BLaER1 (cell line): ENCODE data around the gene ZNF750.
A peak's percentile ranks its signal among the peaks of the same experiment; 100 is the strongest.

Experiments used
- H3K27ac ChIP-seq: shearing (Covaris generic); formaldehyde crosslinking; 2 replicates; pipeline ENCODE4 v1.8.1; 2022
- H3K27me3 ChIP-seq: shearing (Covaris generic); formaldehyde crosslinking; 2 replicates; pipeline ENCODE4 v1.8.1; 2022
- H3K36me3 ChIP-seq: shearing (Covaris generic); formaldehyde crosslinking; 2 replicates; pipeline ENCODE4 v1.8.1; 2022
- H3K4me1 ChIP-seq: shearing (Covaris generic); formaldehyde crosslinking; 2 replicates; pipeline ENCODE4 v1.8.1; 2022
- H3K4me2 ChIP-seq: shearing (Covaris generic); formaldehyde crosslinking; 2 replicates; pipeline ENCODE4 v1.8.1; 2022
- H3K4me3 ChIP-seq: shearing (Covaris generic); formaldehyde crosslinking; 2 replicates; pipeline ENCODE4 v1.8.1; 2022
- H3K9ac ChIP-seq: shearing (Covaris generic); formaldehyde crosslinking; 2 replicates; pipeline ENCODE4 v1.8.1; 2022
- H3K9me3 ChIP-seq: shearing (Covaris generic); formaldehyde crosslinking; 2 replicates; pipeline ENCODE4 v1.8.1; 2022
- H4K20me1 ChIP-seq: shearing (Covaris generic); formaldehyde crosslinking; 2 replicates; pipeline ENCODE4 v1.8.1; 2022
- Cebpa-rat ChIP-seq: shearing (Covaris generic); IDR thresholded peaks from 2 replicates; pipeline ENCODE4 v1.8.1; 2022

Gene ZNF750

GRCh38 chr17:82881900-82882714 is 42.3 kb upstream of the ZNF750 start:
- Histone ChIP-seq H3K27me3 (no peaks in the 10 kb centered on the region), H3K4me1 (peaks cover 99% of the 10 kb centered on the region), H3K27ac (peak overlapping the region; percentile 83), H3K9me3 (no peaks in the 10 kb centered on the region), H4K20me1 (peaks cover 84% of the 10 kb centered on the region), H3K36me3 (peaks cover 12% of the 10 kb centered on the region; the same call in 1 of the 2 replicates), H3K4me3 (peak overlapping the region; percentile 53), H3K4me2 (peak overlapping the region; percentile 100), H3K9ac (peak overlapping the region; percentile 73)
- no peak for TF ChIP-seq Cebpa-rat

- no peak for TF ChIP-seq Cebpa-rat
- Histone ChIP-seq H3K4me3 (no peak overlapping the region), H3K9ac (0 out of 2 replicates have a peak overlapping the region, but pooled peaks have one; percentile 20), H3K27ac (peak overlapping the region; percentile 83), H4K20me1 (peaks cover 87% of the 10 kb centered on the region), H3K4me1 (peaks cover 100% of the 10 kb centered on the region), H3K27me3 (no peaks in the 10 kb centered on the region), H3K9me3 (no peaks in the 10 kb centered on the region), H3K36me3 (peaks cover 12% of the 10 kb centered on the region; the same call in 1 of the 2 replicates), H3K4me2 (peak overlapping the region; percentile 100)
Measured at GRCh38 chr17:82881324-82881823, 41.6 kb upstream of the ZNF750 start.

- H3K4me3 ChIP-seq: no peak overlapping the region
- no peak for TF ChIP-seq Cebpa-rat
- H3K4me2 ChIP-seq: peak overlapping the region; percentile 100
- H3K27ac ChIP-seq: peak overlapping the region; percentile 83
- no peaks in the 10 kb centered on the region for H3K9me3 ChIP-seq
- H3K9ac ChIP-seq: 0 out of 2 replicates have a peak overlapping the region, but pooled peaks have one; percentile 20
- no peaks in the 10 kb centered on the region for H3K27me3 ChIP-seq
- H3K36me3 ChIP-seq: peaks cover 12% of the 10 kb centered on the region; the same call in 1 of the 2 replicates
- H3K4me1 ChIP-seq: peaks cover 100% of the 10 kb centered on the region
- H4K20me1 ChIP-seq: peaks cover 93% of the 10 kb centered on the region
Measured at GRCh38 chr17:82880620-82881323, 41.0 kb upstream of the ZNF750 start.

GRCh38 chr17:82879241-82879640 is 39.4 kb upstream of the ZNF750 start:
- Histone ChIP-seq H3K4me2 (peak overlapping the region; percentile 100), H3K4me1 (peaks cover 100% of the 10 kb centered on the region), H3K36me3 (peaks cover 19% of the 10 kb centered on the region), H4K20me1 (peaks cover 97% of the 10 kb centered on the region), H3K9ac (no peak overlapping the region), H3K27ac (no peak overlapping the region), H3K9me3 (no peaks in the 10 kb centered on the region), H3K27me3 (no peaks in the 10 kb centered on the region), H3K4me3 (no peak overlapping the region)
- TF ChIP-seq Cebpa-rat: no peak

- Histone ChIP-seq H3K4me2 (peak overlapping the region; percentile 100), H3K36me3 (peaks cover 19% of the 10 kb centered on the region), H3K9ac (no peak overlapping the region), H3K9me3 (no peaks in the 10 kb centered on the region), H3K4me1 (peaks cover 100% of the 10 kb centered on the region), H3K4me3 (no peak overlapping the region), H4K20me1 (peaks cover 97% of the 10 kb centered on the region), H3K27me3 (no peaks in the 10 kb centered on the region), H3K27ac (peak overlapping the region; percentile 3; the same call in 1 of the 2 replicates)
- TF ChIP-seq Cebpa-rat: no peak
Measured at GRCh38 chr17:82878527-82878926, 38.7 kb upstream of the ZNF750 start.

GRCh38 chr17:82876602-82877379 is 37.0 kb upstream of the ZNF750 start:
- H3K9me3 ChIP-seq: no peaks in the 10 kb centered on the region
- no peaks in the 10 kb centered on the region for H3K27me3 ChIP-seq
- TF ChIP-seq Cebpa-rat: no peak
- peak overlapping the region; percentile 30; the same call in 1 of the 2 replicates for H3K9ac ChIP-seq
- H3K27ac ChIP-seq: no peak overlapping the region
- H3K4me3 ChIP-seq: no peak overlapping the region
- H3K4me1 ChIP-seq: peaks cover 100% of the 10 kb centered on the region
- H4K20me1 ChIP-seq: peaks cover 85% of the 10 kb centered on the region
- peak overlapping the region; percentile 100 for H3K4me2 ChIP-seq
- peaks cover 19% of the 10 kb centered on the region for H3K36me3 ChIP-seq

- Histone ChIP-seq H3K4me3 (no peak overlapping the region), H4K20me1 (peaks cover 79% of the 10 kb centered on the region), H3K27me3 (no peaks in the 10 kb centered on the region), H3K4me2 (peak overlapping the region; percentile 100), H3K4me1 (peaks cover 100% of the 10 kb centered on the region), H3K9me3 (no peaks in the 10 kb centered on the region), H3K27ac (no peak overlapping the region), H3K36me3 (peaks cover 19% of the 10 kb centered on the region), H3K9ac (peak overlapping the region; percentile 30; the same call in 1 of the 2 replicates)
- TF ChIP-seq Cebpa-rat: no peak
Measured at GRCh38 chr17:82876149-82876548, 36.3 kb upstream of the ZNF750 start.

GRCh38 chr17:82875407-82875856 is 35.6 kb upstream of the ZNF750 start:
- Histone ChIP-seq H3K4me2 (peak overlapping the region; percentile 100), H3K36me3 (peaks cover 21% of the 10 kb centered on the region), H3K4me3 (no peak overlapping the region), H3K4me1 (peaks cover 99% of the 10 kb centered on the region), H3K27me3 (no peaks in the 10 kb centered on the region), H3K27ac (no peak overlapping the region), H3K9me3 (no peaks in the 10 kb centered on the region), H3K9ac (no peak overlapping the region), H4K20me1 (peaks cover 72% of the 10 kb centered on the region)
- no peak for TF ChIP-seq Cebpa-rat
